Neural progenitor cell (in vitro differentiated cells): ENCODE measurements around the gene TMEM31.

Experiments
- EZH2 ChIP-seq: fragments of 200-600 bp; sonication (generic); IDR thresholded peaks from 2 replicates; pipeline ENCODE4 v1.6.1; 2017; ENCODE audit warnings: antibody characterized with exemption, mild to moderate bottlenecking, moderate library complexity
- TF ChIP-seq, protein P1 (sequence below): fragments of 200-600 bp; sonication (generic); IDR thresholded peaks from 2 replicates; pipeline ENCODE4 v1.5.1; 2017; ENCODE audit warnings: antibody characterized with exemption, mild to moderate bottlenecking

DNA sequence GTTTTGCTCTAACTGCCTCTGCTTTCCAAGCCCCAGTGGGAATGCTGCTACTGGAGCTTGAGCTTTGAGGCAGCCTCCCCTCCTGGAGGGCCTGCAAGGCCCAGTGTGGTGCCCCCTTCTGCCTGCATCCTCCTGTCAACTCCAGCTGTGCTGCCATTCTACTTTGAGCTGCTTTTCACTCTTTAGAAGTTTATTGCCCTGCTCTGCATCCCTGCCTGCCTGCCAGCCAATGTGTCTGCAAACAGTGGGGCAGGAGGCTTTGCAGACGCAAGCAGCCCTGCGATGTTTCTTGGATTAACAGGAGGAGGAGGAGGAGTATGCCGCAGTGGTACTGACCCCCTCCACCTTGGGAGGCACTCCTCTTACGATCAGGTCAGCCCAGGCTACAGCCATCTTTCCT is 16.4 kb downstream of the TMEM31 start:
- TF ChIP-seq, protein P1, sequence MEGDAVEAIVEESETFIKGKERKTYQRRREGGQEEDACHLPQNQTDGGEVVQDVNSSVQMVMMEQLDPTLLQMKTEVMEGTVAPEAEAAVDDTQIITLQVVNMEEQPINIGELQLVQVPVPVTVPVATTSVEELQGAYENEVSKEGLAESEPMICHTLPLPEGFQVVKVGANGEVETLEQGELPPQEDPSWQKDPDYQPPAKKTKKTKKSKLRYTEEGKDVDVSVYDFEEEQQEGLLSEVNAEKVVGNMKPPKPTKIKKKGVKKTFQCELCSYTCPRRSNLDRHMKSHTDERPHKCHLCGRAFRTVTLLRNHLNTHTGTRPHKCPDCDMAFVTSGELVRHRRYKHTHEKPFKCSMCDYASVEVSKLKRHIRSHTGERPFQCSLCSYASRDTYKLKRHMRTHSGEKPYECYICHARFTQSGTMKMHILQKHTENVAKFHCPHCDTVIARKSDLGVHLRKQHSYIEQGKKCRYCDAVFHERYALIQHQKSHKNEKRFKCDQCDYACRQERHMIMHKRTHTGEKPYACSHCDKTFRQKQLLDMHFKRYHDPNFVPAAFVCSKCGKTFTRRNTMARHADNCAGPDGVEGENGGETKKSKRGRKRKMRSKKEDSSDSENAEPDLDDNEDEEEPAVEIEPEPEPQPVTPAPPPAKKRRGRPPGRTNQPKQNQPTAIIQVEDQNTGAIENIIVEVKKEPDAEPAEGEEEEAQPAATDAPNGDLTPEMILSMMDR, result no peak
- no peak for TF ChIP-seq EZH2
